Astrocyte of the hippocampus (primary cell): ENCODE measurements around the gene LRRC39.
A peak's percentile ranks its signal among the peaks of the same experiment; 100 is the strongest.

ENCODE experiments used
- DNase-seq: peaks from one replicate; pipeline ENCODE4 v3.0.0; 2011; ENCODE audit warnings: low read depth, low spot score

The LRRC39 gene

DNA sequence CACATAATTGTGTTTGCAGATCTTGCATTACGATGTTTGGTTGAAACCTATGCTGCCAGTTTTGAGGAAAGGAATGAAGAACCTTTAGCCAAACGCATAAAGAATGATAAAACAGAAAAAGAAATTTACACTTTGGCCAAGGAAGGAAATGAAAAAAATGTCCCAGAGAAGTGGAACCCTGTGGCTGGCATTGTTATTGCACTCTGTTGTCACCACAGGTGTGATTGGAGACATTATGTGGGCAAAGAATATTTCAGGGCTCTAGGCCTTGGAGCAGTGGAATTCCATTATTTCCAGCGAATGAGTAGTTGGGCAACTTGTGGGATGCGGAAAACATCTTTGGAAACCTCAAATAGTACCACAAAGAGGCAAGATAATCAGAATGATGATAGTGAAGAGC, 30.2 kb downstream of the LRRC39 start:
- DNase-seq, result no peak

DNA sequence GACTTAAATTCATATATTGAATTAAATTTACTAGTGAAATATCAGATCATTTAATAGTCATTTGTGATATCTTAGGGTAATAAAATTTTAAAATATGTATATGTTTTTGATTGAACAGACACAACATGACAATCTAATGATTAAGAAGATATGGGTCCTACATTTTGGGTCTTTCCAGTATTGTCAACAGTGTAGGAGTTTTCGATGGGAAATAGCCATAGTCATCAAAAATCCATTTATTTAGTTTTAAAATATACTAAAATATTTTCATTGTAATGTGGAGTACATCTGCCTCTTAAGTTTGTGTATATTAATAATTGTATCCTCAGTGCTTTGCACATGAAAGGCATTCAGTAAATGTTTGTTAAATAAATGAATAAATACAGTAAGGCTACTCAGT, 31.1 kb downstream of the LRRC39 start:
- DNase-seq, result no peak

DNA sequence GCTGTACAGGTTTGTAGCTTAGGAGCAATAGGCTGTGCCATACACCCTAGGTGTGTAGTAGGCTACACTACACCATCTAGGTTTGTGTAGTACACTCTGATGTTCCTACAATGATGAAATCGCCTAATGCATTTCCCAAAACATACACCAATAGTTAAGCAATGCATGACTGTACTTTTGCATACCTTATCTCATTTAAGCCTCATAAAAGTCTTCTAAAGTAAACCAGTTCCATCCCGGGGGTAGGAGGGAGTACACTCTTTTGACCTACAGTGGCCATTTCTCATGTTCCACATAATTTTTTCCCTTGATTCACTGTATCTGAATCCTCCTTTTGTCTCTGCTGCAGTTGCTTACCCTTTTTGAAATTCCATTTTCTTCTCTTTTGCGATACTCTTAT, 32.9 kb downstream of the LRRC39 start:
- DNase-seq, result no peak

DNA sequence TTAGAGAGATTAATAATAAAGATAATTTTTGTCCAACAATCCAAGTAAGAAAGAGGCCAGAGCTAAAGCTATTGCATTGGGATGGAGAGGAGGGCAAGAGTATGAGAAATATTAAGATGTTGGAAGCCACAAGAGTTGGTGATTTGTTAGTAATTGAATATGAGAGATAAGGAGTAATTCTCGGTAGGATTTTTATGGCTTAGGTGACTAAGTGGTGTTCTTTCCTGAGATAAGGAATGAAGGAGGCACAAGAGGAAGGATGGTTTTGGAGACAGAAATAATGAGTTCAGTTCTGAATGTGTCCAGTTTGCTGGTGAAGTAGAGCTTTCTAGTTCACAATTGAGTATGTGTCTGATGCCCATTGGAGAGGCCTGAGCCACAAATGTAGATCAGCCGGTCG, 35.7 kb downstream of the LRRC39 start:
- DNase-seq, result no peak

DNA sequence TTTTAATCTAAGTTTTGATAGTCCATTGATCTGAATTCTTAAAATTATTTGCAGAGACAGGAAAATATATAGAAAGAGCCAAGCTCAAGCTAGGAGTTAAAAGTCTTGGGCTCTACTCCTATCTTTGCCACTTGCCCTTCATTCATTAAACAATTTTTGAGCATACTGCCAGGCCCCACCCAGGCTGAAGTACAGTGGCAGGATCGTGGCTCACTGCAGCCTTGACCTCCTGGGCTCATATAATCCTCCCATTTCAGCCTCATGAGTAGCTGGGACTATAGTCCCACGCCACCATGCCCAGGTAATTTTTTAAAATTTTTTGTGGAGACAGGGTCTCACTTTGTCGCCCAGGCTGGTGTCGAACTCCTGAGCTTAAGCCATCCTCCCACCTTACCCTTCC, 36.9 kb downstream of the LRRC39 start:
- no peak for DNase-seq

DNA sequence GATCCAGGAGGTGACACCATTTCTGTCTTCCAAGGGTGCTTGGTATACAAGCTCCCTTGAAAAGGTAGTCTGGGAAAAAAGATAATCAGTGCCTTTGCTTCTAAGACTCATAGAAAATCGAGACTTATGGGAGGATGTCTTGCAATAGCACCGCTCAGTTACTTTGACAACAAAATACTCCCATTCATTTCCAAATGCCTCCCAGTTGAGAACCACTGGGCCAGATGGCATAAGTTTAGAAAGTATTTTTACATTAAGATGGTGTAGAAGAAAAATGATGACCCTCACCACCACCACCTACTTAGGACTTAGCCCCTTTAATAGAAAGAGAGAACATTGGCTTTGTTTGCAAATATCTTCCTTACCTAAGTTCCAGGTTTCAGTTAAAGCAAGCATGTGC, 40.5 kb downstream of the LRRC39 start:
- DNase-seq, result no peak

DNA sequence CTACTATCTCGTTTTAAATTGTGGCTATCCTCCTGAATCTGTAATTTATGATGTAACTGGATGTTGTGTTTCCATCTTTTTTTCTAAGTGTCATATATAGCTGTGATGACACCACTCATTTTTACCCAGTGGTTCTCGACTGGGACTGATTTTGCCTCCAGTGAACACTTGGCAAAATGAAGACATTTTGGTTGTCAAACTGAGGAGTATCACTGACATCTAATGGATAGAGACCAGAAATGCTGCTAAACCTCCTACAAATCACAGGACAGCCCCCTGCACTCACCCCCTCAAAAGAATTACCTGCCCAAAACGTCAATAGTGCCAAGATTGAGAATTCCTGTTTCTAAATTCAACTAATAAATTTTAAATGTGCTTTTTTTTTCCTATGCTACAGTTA, 43.2 kb downstream of the LRRC39 start:
- DNase-seq, result peak; percentile 4

DNA sequence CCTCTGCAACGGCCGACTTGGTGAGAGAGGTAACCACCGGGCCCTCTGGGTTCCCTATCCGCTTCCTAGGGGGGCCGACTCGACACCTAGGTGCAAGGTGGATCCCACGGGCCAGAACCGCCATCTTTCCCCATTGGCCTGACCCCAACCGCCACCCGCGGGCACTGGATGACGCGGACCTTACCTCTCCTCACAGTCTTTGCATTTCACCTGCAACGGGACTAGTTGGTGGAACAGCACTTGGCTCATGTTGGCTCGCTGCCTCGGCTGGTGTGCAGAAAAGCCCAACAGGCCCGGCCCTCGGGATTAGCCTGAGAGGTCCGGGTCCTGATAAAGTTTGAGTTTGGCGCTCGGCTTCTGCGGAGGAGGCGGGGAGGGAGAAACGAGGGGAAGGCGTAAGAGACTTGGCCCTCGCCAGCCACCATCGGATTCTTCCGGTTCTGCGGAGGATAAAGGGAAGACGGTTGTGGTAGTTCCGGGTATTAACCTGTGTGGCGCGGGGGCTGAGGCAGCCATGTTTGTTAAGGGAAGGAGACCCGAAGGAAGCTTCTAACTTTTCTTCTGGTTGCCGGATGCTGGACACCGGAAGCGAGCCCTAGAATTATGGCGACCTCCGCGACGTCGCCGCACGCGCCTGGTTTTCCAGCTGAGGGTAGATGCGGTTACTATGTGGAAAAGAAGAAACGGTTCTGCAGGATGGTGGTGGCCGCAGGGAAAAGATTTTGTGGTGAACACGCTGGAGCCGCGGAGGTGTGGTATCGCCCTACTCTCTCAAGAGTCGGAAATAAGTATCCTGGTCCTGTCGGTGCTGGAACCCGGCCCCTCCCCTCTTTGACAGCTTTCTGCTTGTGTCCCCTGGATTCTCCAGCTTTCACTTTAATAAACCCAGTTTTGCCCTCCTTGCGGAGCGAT, 45.2 kb downstream of the LRRC39 start, which contains the start of the genes SASS6 and TRMT13:
SASS6 (minus strand) TSS at position 365 of the 912 bp plus-strand sequence; CDS start at position 249, 116 bp downstream.
TRMT13 (plus strand) TSS at position 598 of the 912 bp plus-strand sequence; CDS start at position 604, 6 bp downstream.
- peak; percentile 99 for DNase-seq

DNA sequence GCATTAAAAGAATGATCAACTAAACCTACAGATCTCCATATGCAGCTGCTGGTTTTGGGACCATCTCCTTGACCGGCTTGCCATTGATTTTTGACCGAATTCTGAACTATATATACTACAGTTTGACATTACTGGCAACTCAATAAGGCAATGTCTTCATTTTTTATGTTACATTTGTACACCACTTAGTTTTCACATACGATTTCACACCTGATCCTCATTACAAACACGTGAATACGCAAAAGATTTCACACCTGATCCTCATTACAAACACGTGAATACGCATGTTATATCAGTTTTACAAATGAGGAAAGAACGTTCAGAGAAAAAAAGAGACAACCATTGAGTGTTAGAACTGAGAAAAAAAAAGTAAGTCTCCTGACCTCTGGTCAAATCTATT, 46.4 kb downstream of the LRRC39 start:
- no peak for DNase-seq

DNA sequence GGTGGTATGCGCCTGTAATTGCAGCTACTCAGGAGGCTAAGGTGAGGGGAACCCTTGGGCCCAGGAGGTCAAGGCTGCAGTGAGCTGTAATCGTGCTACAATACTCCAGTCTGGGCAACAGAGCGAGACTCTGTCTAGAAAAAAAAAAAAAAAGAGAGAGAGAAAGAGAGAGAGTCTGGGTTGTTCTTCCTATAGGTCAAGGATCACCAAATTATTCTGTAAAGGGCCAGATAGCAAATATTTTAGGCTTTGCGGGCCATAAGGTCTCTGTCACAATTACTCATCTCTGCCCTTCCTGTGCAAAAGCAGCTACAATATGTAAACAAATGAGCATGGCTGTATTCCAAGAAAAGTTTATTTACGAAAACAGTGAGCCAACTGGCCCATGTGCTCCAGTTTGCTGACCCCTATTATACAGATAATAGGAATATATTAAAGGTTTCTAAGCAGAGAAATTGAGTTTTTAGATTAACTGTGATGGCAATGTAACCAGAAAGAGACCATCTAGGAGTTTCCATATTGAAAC, 47.4 kb downstream of the LRRC39 start:
- DNase-seq, result no peak

DNA sequence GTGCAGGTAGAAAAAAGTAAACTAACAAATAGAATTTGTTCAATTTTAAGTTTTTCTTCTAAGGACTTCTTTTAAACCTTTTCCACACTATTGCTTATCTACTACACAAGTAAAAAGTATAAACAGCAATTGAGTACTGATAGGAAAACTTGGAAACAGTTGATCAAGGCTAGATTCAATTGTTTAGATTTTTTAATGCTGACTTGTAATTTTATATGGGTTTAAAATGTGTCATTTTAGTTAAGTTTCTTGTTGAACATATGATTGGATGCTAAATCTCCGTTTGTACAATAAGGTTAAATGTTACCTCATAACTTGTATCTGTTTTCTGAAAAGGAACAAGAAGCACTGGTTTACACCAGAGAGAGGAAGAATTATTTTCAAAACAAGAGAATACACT, 50.8 kb downstream of the LRRC39 start:
- no peak for DNase-seq

DNA sequence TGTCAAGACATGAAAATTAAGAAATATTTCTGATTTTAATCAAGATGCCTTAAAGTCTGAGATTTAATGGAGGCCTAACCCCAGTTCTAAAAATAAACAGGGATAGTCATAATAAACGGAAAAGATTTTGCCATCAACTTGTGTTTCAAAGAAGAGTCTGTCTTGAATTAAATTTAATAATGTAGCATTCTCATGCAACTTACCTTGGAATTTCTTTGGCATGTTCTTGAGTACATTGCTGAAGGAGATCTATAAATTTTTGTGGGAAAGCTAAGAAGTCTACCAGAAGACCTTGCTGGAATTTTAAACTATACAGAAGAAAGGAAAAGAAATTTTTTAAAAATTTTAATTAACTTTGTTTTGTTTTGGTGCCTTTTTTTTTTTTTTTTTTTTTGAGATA, 55.9 kb downstream of the LRRC39 start:
- no peak for DNase-seq

DNA sequence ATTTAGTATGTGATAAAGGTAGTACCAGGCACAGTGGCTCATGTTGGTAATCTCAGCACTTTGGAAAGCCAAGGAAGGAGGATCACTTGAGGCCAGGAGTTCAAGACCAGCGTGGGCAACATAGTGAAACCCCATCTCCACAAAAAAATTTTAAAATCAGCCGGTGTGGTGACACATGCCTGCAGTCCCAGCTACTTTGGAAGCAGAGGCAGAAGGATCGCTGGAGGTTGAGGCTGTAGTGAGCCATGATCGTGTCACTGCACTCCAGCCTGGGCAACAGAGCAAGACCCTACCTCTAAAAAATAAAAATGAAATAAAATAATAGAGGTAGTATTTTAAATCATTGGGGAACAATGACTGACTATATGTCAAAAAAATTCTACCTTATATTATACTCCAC, 62.5 kb downstream of the LRRC39 start:
- DNase-seq, result no peak

DNA sequence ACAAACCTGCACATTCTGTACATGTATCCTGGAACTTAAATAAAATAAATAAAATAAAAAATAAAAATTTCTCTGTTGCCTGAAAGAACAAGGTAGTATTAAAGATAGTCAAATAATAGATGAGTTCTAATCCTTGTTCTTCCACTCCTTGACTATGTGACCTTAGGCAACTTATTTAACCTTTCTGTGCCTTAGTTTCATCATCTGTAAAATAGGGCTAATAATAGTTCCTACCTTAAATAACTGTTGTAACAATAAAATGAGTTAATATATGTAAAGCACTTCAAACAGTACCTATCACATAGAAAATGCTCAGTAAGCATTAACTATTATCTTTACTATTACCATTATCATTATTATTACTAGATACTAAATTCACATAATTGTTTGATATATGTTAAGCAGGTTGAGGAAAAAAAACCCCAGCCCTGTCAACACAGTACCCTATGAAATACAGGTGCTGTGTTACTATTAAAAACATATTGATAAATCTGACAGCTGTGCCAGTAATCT, 68.4 kb downstream of the LRRC39 start:
- DNase-seq, result no peak

DNA sequence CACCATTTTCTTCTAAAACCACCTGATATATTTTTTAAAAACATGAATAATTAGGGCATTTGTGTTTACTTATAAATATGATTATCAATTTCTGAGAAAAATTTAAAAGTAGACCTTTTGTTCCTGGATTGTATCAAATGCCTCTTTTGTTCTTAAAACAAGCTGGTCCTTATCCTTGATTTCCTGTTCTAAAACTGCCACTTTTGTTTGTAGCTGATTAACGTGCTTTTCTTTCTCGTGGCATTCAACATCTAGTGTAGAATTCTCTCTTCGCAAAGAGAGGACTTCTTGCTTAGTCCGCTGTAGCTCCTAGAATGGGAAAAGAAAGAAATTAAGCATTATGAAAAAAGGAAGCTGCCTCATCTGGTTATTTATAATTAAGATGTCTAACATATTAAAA, 70.4 kb downstream of the LRRC39 start:
- DNase-seq, result no peak

DNA sequence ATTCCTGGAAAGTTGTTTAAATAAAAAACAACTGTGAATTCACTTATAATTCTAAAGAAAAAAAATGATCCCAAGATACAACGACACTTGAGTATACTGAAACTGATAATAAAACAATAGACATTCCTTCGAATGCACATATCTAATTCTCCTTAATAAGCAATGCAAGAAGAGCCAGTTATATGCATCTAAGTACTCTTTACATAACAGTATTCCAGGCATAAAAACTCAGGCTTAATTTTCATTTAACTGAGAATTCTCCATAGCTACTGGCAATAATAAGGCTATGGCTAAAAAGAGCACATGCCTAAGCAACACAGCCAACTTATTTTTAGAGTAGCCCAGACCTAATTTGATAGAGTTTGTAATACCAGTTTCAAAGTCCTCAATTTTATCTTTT, 76.5 kb downstream of the LRRC39 start:
- DNase-seq, result no peak

DNA sequence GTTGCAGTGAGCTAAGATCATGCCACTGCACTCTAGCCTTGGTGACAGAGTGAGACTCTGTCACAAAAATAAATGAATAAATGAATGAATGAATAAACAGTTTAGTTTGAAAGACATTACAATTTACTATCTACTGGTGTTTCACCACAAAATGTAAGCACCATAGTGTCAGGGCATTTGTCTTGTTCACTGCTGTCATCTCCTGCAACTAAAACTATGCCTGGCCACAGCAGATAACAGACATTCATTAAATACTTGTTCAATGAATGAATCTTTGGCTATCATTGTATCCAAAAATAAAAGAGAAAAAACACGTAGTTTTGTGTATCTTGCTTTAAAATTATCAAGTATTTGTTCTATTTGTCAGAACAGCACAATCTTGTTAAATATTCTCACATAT, 77.9 kb downstream of the LRRC39 start:
- DNase-seq, result peak; percentile 56
